Smooth muscle cell (in vitro differentiated cells): Measurements from ENCODE around the gene LDAH. TPM values are rescaled to one million over a fixed set of nuclear protein-coding genes. Genes with fewer than 3 reads are reported as not detected.

Experiments
- DNase-seq: peaks from one replicate; lab custom pipeline; 2025; ENCODE audit not compliant: unreplicated experiment; lab: John Stamatoyannopoulos, UW
- H2AFZ ChIP-seq: fragments of 200-600 bp; sonication (generic); 2 replicates; pipeline ENCODE4 v1.6.0; 2016; ENCODE audit warnings: antibody characterized with exemption, low read depth, mild to moderate bottlenecking
- H3F3A ChIP-seq: fragments of 200-600 bp; sonication (generic); 2 replicates; pipeline ENCODE4 v1.6.0; 2017; ENCODE audit warnings: antibody characterized with exemption, low read depth
- H3K27ac ChIP-seq: fragments of 200-600 bp; sonication (generic); 2 replicates; pipeline ENCODE4 v1.5.1; 2016; ENCODE audit warnings: low read depth, mild to moderate bottlenecking
- H3K27me3 ChIP-seq: fragments of 200-600 bp; sonication (generic); 2 replicates; pipeline ENCODE4 v1.6.1; 2016; ENCODE audit warnings: low read depth, mild to moderate bottlenecking
- H3K36me3 ChIP-seq: fragments of 200-600 bp; sonication (generic); 2 replicates; pipeline ENCODE4 v1.5.1; 2016; ENCODE audit warnings: low read depth
- H3K4me1 ChIP-seq: fragments of 200-600 bp; sonication (generic); 2 replicates; pipeline ENCODE4 v1.5.1; 2016; ENCODE audit warnings: low read depth
- H3K4me2 ChIP-seq: fragments of 200-600 bp; sonication (generic); 2 replicates; pipeline ENCODE4 v1.6.0; 2016; ENCODE audit warnings: mild to moderate bottlenecking
- H3K4me3 ChIP-seq: fragments of 200-600 bp; sonication (generic); 2 replicates; pipeline ENCODE4 v1.5.1; 2016; ENCODE audit warnings: mild to moderate bottlenecking
- H3K79me2 ChIP-seq: fragments of 200-600 bp; sonication (generic); 2 replicates; pipeline ENCODE4 v1.6.0; 2016; ENCODE audit warnings: low read depth, mild to moderate bottlenecking
- H3K9ac ChIP-seq: fragments of 200-600 bp; sonication (generic); 2 replicates; pipeline ENCODE4 v1.6.0; 2016; ENCODE audit warnings: low read depth
- H3K9me3 ChIP-seq: fragments of 200-600 bp; sonication (generic); replicated peaks from 2 replicates; pipeline ENCODE4 v1.5.1; 2016; ENCODE audit warnings: low read depth
- H4K20me1 ChIP-seq: fragments of 200-600 bp; sonication (generic); 2 replicates; pipeline ENCODE4 v1.6.0; 2016; ENCODE audit warnings: low read depth
- CTCF ChIP-seq: fragments of 200-600 bp; sonication (generic); IDR thresholded peaks from 2 replicates; pipeline ENCODE4 v1.5.1; 2017; ENCODE audit warnings: borderline replicate concordance, mild to moderate bottlenecking, antibody characterized with exemption; ENCODE audit not compliant: insufficient read depth, poor library complexity, severe bottlenecking
- WGBS: methylation state at CpG from one replicate; pipeline ENCODE4 v1.1.7; 2016; ENCODE audit warnings: low lambda C conversion rate; 5-methylcytosine and 5-hydroxymethylcytosine counted together
- polyA plus RNA-seq: library from polyadenylated mRNA; unstranded; fragments of >200 nt; fragmentation: Nextera tagmentation; extraction: Ambion mirVana; gene quantifications from 2 replicates; pipeline ENCODE4 v1.2.1, GENCODE V29; 2016
- total RNA-seq: library from RNA; depleted of rRNA; stranded (reverse); fragments of >200 nt; gene quantifications from 2 replicates; pipeline ENCODE4 v1.2.3, GENCODE V29; 2014

LDAH gene
- total and polyA plus RNA-seq, 2 experiments from 2014 or later, result 14.9 to 15.7 TPM

- WGBS, result 91% methylated on average over 11 of the region's 11 CpGs
- H3K79me2 ChIP-seq, result peaks cover 9% of the 10 kb centered on the region
- H4K20me1 ChIP-seq, result peaks cover 14% of the 10 kb centered on the region
- H3K27ac ChIP-seq, result no peak overlapping the region
- H3K9ac ChIP-seq, result no peak overlapping the region
- H3K9me3 ChIP-seq, result no peaks in the 10 kb centered on the region
- no peak overlapping the region for H2AFZ ChIP-seq
- peaks cover 16% of the 10 kb centered on the region for H3K27me3 ChIP-seq
- H3K4me2 ChIP-seq, result no peak overlapping the region
- no peak for DNase-seq
- H3F3A ChIP-seq, result no peaks in the 10 kb centered on the region
- no peaks in the 10 kb centered on the region for H3K36me3 ChIP-seq
- no peak overlapping the region for H3K4me3 ChIP-seq
- no peak for TF ChIP-seq CTCF
- H3K4me1 ChIP-seq, result peaks cover 6% of the 10 kb centered on the region
Measured at GRCh38 chr2:20652673-20653575, 170.0 kb downstream of the LDAH start.

GRCh38 chr2:20652141-20652540 lies 170.8 kb downstream of the LDAH start:
- Histone ChIP-seq H3K4me3 (no peak overlapping the region), H3K4me2 (no peak overlapping the region)
- WGBS, result 91% methylated on average over 7 of the region's 7 CpGs

GRCh38 chr2:20651731-20652099 lies 171.2 kb downstream of the LDAH start:
- Histone ChIP-seq H3K9me3 (no peaks in the 10 kb centered on the region), H3K4me3 (peak overlapping the region; percentile 93), H3F3A (no peaks in the 10 kb centered on the region), H3K4me1 (peaks cover 6% of the 10 kb centered on the region), H3K36me3 (no peaks in the 10 kb centered on the region), H3K9ac (no peak overlapping the region), H4K20me1 (peaks cover 14% of the 10 kb centered on the region), H3K27ac (no peak overlapping the region), H3K27me3 (peaks cover 5% of the 10 kb centered on the region), H2AFZ (peak overlapping the region; percentile 99), H3K4me2 (peak overlapping the region; percentile 93), H3K79me2 (peaks cover 9% of the 10 kb centered on the region)
- 84% methylated on average over 7 of the region's 7 CpGs for WGBS
- no peak for TF ChIP-seq CTCF
- DNase-seq, result no peak

More at GRCh38 chr2:20652141-20652540, 170.8 kb downstream of the LDAH start:
- Histone ChIP-seq H3K79me2 (peaks cover 9% of the 10 kb centered on the region), H4K20me1 (peaks cover 14% of the 10 kb centered on the region), H3K27me3 (peaks cover 9% of the 10 kb centered on the region), H3K9me3 (no peaks in the 10 kb centered on the region), H3F3A (no peaks in the 10 kb centered on the region), H2AFZ (peak overlapping the region; percentile 99), H3K36me3 (no peaks in the 10 kb centered on the region), H3K4me1 (peaks cover 6% of the 10 kb centered on the region), H3K27ac (no peak overlapping the region), H3K9ac (no peak overlapping the region)
- no peak for DNase-seq
- no peak for TF ChIP-seq CTCF
